ENCODE measurements around the gene PTPN7.

DNA sequence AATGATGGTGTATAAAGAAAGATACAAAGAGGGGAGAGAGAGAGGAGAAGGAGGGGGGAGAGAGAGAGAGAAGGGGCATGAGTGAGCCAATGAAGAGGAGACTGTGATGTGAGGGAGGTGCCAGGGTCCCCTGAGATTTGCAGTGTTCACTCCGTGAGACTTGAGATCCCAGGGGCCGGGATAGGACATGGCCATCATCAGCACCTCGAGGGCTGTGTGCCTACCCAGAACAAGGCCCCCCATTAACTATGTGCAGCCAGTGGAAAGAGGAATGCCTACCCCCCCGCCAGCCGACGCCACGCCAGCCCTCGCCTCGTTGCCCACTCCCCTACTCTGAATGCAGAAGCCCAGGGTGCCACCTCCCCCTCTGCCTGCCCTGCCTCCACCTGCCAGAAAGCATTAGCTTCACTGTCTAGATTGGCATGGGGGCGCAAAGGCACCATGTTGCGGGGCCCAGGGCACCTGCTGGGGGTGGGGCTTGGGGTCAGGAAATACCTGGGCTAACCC lies 48.0 kb upstream of the PTPN7 start:
- TF ChIP-seq, protein P1, sequence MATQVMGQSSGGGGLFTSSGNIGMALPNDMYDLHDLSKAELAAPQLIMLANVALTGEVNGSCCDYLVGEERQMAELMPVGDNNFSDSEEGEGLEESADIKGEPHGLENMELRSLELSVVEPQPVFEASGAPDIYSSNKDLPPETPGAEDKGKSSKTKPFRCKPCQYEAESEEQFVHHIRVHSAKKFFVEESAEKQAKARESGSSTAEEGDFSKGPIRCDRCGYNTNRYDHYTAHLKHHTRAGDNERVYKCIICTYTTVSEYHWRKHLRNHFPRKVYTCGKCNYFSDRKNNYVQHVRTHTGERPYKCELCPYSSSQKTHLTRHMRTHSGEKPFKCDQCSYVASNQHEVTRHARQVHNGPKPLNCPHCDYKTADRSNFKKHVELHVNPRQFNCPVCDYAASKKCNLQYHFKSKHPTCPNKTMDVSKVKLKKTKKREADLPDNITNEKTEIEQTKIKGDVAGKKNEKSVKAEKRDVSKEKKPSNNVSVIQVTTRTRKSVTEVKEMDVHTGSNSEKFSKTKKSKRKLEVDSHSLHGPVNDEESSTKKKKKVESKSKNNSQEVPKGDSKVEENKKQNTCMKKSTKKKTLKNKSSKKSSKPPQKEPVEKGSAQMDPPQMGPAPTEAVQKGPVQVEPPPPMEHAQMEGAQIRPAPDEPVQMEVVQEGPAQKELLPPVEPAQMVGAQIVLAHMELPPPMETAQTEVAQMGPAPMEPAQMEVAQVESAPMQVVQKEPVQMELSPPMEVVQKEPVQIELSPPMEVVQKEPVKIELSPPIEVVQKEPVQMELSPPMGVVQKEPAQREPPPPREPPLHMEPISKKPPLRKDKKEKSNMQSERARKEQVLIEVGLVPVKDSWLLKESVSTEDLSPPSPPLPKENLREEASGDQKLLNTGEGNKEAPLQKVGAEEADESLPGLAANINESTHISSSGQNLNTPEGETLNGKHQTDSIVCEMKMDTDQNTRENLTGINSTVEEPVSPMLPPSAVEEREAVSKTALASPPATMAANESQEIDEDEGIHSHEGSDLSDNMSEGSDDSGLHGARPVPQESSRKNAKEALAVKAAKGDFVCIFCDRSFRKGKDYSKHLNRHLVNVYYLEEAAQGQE (IDR thresholded peaks at IDR 0.05): no peak
- TF ChIP-seq, protein P2, sequence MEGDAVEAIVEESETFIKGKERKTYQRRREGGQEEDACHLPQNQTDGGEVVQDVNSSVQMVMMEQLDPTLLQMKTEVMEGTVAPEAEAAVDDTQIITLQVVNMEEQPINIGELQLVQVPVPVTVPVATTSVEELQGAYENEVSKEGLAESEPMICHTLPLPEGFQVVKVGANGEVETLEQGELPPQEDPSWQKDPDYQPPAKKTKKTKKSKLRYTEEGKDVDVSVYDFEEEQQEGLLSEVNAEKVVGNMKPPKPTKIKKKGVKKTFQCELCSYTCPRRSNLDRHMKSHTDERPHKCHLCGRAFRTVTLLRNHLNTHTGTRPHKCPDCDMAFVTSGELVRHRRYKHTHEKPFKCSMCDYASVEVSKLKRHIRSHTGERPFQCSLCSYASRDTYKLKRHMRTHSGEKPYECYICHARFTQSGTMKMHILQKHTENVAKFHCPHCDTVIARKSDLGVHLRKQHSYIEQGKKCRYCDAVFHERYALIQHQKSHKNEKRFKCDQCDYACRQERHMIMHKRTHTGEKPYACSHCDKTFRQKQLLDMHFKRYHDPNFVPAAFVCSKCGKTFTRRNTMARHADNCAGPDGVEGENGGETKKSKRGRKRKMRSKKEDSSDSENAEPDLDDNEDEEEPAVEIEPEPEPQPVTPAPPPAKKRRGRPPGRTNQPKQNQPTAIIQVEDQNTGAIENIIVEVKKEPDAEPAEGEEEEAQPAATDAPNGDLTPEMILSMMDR (IDR thresholded peaks at IDR 0.05; ENCODE audit: low read depth, low read length, missing input control): no peak
- TF ChIP-seq RAD21 (IDR thresholded peaks at IDR 0.05): no peak
- TF ChIP-seq, protein P3, sequence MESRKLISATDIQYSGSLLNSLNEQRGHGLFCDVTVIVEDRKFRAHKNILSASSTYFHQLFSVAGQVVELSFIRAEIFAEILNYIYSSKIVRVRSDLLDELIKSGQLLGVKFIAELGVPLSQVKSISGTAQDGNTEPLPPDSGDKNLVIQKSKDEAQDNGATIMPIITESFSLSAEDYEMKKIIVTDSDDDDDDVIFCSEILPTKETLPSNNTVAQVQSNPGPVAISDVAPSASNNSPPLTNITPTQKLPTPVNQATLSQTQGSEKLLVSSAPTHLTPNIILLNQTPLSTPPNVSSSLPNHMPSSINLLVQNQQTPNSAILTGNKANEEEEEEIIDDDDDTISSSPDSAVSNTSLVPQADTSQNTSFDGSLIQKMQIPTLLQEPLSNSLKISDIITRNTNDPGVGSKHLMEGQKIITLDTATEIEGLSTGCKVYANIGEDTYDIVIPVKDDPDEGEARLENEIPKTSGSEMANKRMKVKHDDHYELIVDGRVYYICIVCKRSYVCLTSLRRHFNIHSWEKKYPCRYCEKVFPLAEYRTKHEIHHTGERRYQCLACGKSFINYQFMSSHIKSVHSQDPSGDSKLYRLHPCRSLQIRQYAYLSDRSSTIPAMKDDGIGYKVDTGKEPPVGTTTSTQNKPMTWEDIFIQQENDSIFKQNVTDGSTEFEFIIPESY (IDR thresholded peaks at IDR 0.05): no peak
- no peak for TF ChIP-seq EGR1 (IDR thresholded peaks at IDR 0.05; ENCODE audit: low read depth in 2 of 2)

All from liver (tissue), 3 donors.